Hematopoietic multipotent progenitor cell (in vitro differentiated cells): ENCODE results near the gene CTTNBP2. TPM values are rescaled to one million over a fixed set of nuclear protein-coding genes. Genes with fewer than 3 reads are reported as not detected.

Experiments
- DNase-seq, 3 donors: peaks; one replicate each; pipeline ENCODE4 v3.0.0-alpha.2; 2011 to 2015; ENCODE audit warnings: low read depth in 2 of 3, low spot score in 2 of 3
- total RNA-seq: library from RNA; depleted of rRNA; stranded (reverse); fragments of >200 nt; gene quantifications from one replicate; pipeline ENCODE4 v1.2.3, GENCODE V29; 2012

CTTNBP2 gene
- total RNA-seq, 1 donor: under 0.01 TPM

DNA sequence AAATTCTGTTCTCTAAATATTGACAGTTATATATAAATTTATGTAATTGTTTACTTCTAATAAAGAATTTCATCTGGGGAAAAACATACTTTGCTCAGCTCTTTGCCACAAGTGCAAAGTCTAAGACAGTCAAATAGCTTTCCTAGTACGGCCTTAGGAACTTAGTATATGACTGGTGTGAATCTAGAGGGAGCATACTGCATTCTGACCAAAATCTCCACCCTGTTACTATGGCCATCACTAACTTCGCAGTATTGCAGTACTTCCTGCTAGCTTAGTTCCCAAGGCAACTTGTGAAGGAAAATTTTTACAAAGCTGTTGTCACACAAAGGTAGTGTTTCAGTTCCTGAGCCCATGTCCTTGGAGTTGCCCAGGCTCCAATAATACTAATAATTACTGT is 211.9 kb downstream of the CTTNBP2 start:
- DNase-seq: no peak
